NCI-H2107 treated with DMSO at 0.1 percent for 48 hours (cell line): ENCODE results near the gene MS4A6E.

Experiments
- DNase-seq: peaks from one replicate; lab custom pipeline; 2025; ENCODE audit not compliant: unreplicated experiment; lab: John Stamatoyannopoulos, UW

Gene MS4A6E

DNA sequence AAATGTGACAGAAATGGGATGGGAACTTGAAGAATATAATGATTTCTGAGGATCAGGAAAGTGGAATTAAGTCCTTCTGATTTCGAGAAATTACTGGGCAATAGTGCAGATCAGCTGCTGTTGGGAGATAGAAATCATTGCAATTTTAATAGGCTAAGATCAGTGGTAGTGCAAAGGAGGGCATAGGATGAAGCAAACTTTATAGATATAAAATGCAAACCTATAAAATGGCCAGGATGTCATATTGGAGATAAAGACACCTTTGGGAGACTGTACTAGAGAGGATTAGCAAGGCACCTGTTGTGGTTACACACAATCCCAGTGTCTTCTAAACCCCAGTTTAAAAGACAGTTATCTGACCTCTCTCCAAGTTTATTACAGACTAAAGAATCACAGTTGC, 44.8 kb downstream of the MS4A6E start:
- no peak for DNase-seq

DNA sequence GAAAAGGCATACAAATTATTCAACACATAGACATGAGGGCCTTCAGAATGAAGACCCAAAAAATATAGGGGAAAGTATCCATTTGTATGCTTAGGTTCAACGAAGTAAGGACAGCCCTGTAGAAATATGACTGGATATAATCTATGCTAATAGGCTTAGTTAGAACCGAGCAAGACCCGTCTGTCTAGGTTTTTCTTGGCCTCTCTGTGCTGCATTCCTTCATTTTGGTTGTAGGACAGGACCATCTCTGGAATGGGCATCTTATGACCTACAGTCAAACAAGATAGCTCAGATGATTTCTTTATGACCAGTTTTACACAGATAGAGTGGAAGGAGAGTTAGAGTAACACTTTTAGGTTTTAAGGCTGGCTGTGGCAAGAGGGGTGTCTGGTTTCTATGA, 45.7 kb downstream of the MS4A6E start:
- DNase-seq, result no peak

DNA sequence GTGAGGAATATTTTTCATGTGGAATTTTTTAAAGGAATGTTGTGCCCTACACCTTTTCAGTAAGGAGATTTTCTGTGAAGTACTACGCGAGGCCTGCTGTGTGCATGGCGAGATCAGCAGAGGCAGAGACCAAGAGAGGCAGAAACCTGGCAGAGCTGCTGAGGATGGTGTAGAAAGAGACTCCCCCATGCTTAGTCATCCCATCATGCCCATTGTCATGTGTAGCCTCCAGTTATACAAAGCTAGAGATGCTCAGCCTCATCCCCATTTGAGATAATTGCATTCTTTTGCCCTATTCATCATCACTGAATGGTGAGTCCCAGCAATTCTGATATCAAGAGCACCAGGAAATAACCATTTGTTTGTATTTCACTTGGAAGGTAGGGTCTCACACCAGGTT, 48.3 kb downstream of the MS4A6E start:
- DNase-seq, result no peak

DNA sequence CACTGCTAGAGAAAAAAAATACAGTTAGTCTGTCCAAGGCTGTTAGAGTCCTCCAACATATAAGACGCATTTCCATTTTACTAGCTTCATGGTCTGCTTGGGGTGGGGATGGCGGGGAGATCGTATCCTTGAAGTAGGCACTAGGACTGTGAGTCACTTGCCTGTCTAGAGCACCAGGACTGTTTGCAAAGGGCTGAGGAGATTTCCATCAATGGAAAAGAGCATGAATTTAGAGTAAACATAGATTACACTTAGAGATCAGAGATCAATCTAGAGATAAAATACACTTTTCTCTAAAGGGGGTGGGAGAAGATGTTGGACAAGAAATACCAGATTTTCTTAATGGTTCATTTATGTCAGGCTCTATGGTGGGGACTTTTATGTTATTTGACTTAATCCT, 49.5 kb downstream of the MS4A6E start:
- DNase-seq, result no peak

DNA sequence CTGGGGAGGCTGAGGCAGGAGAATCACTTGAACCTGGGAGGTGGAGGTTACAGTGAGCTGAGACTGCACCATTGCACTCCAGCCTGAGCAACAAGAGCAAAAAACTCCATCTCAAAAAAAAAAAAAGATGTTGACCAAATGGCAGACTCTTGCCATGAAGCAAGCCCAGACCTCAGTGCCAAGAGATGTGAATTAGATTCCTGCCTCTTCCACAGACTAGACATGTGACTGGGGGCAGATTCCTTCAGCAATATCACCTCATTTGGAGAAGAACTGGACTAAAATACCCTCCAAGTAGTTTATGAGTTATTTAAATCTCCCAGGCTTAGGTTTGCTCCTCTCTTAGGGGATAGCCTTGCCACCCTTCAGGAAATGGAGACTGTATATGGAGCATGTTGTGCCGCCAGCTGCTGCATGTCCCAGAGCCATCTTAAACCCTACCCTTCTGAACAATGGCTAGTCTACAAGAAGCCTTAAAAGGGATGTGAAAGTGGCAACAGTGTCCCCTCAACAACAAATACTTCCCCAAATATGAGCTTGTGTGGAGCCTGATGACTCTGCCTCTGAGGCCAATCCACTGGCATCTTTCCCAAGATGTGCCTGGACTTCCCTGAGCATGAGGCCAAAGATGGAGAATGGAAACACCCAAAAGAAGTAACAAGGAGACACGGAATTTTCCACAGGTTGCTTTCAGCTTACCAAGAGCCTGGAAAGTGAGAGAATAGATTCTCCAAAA, 50.5 kb downstream of the MS4A6E start:
- DNase-seq, result no peak

DNA sequence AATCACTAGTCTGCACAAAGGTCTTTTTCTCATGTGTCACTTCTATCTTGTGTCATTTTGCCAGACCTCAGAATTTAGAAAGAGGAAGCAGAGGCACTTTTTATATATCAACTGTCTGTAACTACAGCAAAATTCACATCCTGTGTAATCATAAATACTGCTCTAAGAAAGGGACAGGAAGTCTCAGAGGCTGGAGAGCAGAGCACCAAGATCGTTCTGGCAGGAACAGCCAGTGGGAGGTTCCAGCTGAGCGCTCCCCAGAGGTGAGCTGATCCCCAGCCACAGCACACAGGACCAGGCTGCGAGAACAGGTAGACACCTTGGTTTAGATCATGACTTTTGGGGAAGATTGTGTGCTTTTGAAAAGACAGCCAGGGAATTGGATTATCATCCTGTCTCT, 51.3 kb downstream of the MS4A6E start, which contains the start of gene MS4A7:
Gene MS4A7 (plus strand): TSS at position 179 of the 400 bp plus-strand sequence. CDS start 4,610 bp downstream, outside the sequence.
- DNase-seq, result no peak

DNA sequence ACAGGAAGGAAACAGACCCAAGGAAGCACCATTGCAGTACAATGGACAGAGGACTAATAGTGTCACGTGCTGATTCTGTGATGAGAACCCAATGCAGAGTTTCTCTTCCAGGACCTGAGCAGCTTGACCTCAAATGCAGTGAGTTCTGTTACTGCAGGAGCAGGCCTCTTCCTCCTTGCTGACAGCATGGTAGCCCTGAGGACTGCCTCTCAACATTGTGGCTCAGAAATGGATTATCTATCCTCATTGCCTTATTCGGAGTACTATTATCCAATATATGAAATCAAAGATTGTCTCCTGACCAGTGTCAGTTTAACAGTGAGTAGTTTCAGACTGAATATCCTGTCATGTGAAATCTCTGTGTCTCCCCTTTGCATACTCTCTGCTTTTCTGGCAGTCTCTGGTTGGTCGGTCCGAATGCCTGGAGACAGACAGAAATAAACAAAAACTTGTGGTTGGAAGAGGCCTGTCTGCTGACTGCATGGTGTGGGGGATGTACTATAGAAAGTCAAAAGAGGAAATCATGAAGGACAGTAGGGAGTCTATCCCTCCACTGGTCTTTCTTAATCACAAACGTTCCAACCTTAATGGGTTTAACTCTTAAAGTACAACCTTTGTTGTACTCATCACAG, 62.3 kb downstream of the MS4A6E start:
- no peak for DNase-seq

DNA sequence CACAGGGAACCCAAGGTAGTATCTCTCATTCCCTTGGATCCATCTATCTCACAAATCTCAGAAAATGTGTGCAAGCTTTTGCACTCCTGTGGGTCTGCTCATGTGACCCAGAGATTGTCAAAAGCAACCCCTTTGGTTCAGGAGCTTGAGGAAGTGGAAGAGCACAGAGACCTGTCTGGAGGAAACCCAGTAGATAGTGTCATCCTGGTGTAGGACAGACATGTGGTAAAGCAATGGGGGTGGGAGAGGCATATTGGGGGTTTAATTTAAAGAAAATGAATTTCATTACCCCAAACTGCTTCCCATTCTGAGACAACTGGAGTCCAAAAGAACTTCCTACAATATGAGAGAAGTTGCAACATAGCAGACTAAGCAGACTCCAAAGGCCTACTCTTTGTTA, 63.4 kb downstream of the MS4A6E start:
- DNase-seq, result no peak
